Measurements from ENCODE around the gene ZNF316. TPM values are rescaled to one million over a fixed set of nuclear protein-coding genes. Genes with fewer than 3 reads are reported as not detected.

Gene ZNF316
- polyA plus RNA-seq (2013, experiment 1 of 2) = 3.5 TPM
- polyA plus RNA-seq (2013, experiment 2 of 2) = 3.6 TPM

DNA sequence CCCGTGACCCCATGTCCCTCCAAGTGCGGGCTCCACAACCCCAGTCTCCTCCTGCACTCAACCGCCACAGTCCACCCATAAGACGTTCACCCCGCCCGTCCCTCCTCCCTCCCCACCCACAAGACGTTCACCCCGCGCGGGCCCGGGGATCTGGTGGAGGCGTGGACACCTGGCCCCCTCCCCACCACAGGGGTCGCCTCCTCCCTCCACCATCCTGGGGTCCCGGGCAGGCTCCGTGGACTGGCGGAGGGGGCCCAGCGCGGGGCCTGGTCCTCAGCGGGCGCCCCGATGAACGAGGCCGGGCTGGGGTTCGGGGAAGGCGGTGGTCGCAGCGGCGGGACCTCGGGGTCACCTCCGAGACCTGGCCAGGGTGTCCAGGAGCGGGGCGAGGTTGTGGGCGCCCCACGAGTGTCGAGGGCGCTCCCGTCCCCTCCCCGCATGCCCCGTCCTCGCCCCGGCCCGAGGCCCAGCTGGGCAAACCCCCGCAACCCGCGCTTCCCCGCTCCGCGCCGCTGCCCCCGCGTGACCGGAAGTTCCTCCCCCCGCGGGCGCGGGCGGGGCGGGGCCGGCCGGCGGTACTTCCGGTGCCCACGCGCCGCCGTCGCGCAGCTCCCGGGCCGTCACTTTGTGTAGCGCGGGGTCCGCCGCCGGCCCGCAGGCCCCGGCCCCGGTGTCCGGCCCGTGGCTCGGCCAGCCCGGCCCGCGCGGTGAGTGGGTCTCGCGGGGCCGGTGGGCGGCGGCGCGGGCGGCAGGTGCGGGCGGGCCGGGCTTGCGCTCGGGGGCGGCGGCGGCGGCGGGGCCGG lies at the start of gene ZNF316:
TSS of gene ZNF316 (plus strand) at position 578 of the 803 bp plus-strand sequence. CDS start 5,092 bp downstream, outside the sequence.
- peak within 1 kb of the TSS; percentile 68 for H3K9ac ChIP-seq (ENCODE audit: low read length)
- no peak within 1 kb of the TSS for H2AK5ac ChIP-seq (ENCODE audit: low read length)
- no peak within 1 kb of the TSS for H2BK15ac ChIP-seq (replicated peaks; ENCODE audit: low read depth)
- no peaks in the 10 kb centered on the region for H3K36me3 ChIP-seq (ENCODE audit: control insufficient read depth, insufficient read depth, low read length)
- peak within 1 kb of the TSS; percentile 89 for H3K18ac ChIP-seq (ENCODE audit: low read length)
- H3K4me2 ChIP-seq (ENCODE audit: low read length) = peak within 1 kb of the TSS; percentile 60
- peak within 1 kb of the TSS; percentile 97 for H4K8ac ChIP-seq (ENCODE audit: low read depth, low read length)
- H3K4me3 ChIP-seq (ENCODE audit: low read length) = peak within 1 kb of the TSS; percentile 54
- H3K56ac ChIP-seq (ENCODE audit: low read length) = peak within 1 kb of the TSS; percentile 82
- H2BK5ac ChIP-seq (ENCODE audit: low read length) = no peak within 1 kb of the TSS
- H2BK120ac ChIP-seq (ENCODE audit: low read depth, low read length) = peak within 1 kb of the TSS; percentile 46
- WGBS (ENCODE audit: extremely low coverage, insufficient coverage, low lambda C conversion rate) = no CpG with 5 or more reads among the region's 104 CpGs
- no peak within 1 kb of the TSS for H4K5ac ChIP-seq (ENCODE audit: low read length)
- no peaks in the 10 kb centered on the region for H3K4me1 ChIP-seq (ENCODE audit: control insufficient read depth, low read depth, low read length)
- H3K79me1 ChIP-seq (ENCODE audit: low read length) = peaks cover 4% of the 10 kb centered on the region
- H3K27ac ChIP-seq (ENCODE audit: low read depth, low read length) = no peak within 1 kb of the TSS
- DNase-seq = no peak
- H3K79me2 ChIP-seq (ENCODE audit: control insufficient read depth, insufficient read depth, low read length) = no peaks in the 10 kb centered on the region
- H3K23ac ChIP-seq (ENCODE audit: low read length) = no peak within 1 kb of the TSS
- no peaks in the 10 kb centered on the region for H3K27me3 ChIP-seq (ENCODE audit: insufficient read depth, low read length, poor library complexity)
- peak within 1 kb of the TSS; percentile 71 for H3K4ac ChIP-seq (ENCODE audit: low read depth, low read length)

GRCh38 chr7:6588566-6588965 lies 48.6 kb upstream of the ZNF316 start:
- Histone ChIP-seq H3K27ac (ENCODE audit: low read depth, low read length) (no peak overlapping the region), H2BK120ac (ENCODE audit: low read depth, low read length) (no peak overlapping the region), H3K56ac (ENCODE audit: low read length) (no peak overlapping the region), H3K4me3 (ENCODE audit: low read length) (no peak overlapping the region), H2AK5ac (ENCODE audit: low read length) (no peak overlapping the region), H3K36me3 (ENCODE audit: control insufficient read depth, insufficient read depth, low read length) (no peaks in the 10 kb centered on the region), H4K5ac (ENCODE audit: low read length) (no peak overlapping the region), H3K18ac (ENCODE audit: low read length) (no peak overlapping the region), H4K8ac (ENCODE audit: low read depth, low read length) (no peak overlapping the region), H3K4me2 (ENCODE audit: low read length) (no peak overlapping the region), H3K79me1 (ENCODE audit: low read length) (no peaks in the 10 kb centered on the region), H3K9ac (ENCODE audit: low read length) (no peak overlapping the region), H3K23ac (ENCODE audit: low read length) (no peak overlapping the region), H3K4ac (ENCODE audit: low read depth, low read length) (no peak overlapping the region), H3K79me2 (ENCODE audit: control insufficient read depth, insufficient read depth, low read length) (no peaks in the 10 kb centered on the region), H2BK5ac (ENCODE audit: low read length) (no peak overlapping the region), H3K27me3 (ENCODE audit: insufficient read depth, low read length, poor library complexity) (no peaks in the 10 kb centered on the region), H2BK15ac (replicated peaks; ENCODE audit: low read depth) (no peak overlapping the region), H3K4me1 (ENCODE audit: control insufficient read depth, low read depth, low read length) (no peaks in the 10 kb centered on the region)
- DNase-seq = no peak
- no CpG with 5 or more reads among the region's 9 CpGs for WGBS (ENCODE audit: extremely low coverage, insufficient coverage, low lambda C conversion rate)

GRCh38 chr7:6589151-6589828 lies 47.8 kb upstream of the ZNF316 start:
- H3K79me1 ChIP-seq (ENCODE audit: low read length) = no peaks in the 10 kb centered on the region
- no peaks in the 10 kb centered on the region for H3K4me1 ChIP-seq (ENCODE audit: control insufficient read depth, low read depth, low read length)
- H3K36me3 ChIP-seq (ENCODE audit: control insufficient read depth, insufficient read depth, low read length) = peaks cover 1% of the 10 kb centered on the region

GRCh38 chr7:6589829-6590644 lies 47.1 kb upstream of the ZNF316 start, which contains the start of gene INTS15:
Gene INTS15, plus strand, starts transcription at chr7:6590021. Its CDS starts 263 bp downstream, at chr7:6590284.
- H2AK5ac ChIP-seq (ENCODE audit: low read length) = no peak within 1 kb of the TSS
- WGBS (ENCODE audit: extremely low coverage, insufficient coverage, low lambda C conversion rate) = no CpG with 5 or more reads among the region's 107 CpGs
- peaks cover 3% of the 10 kb centered on the region for H3K36me3 ChIP-seq (ENCODE audit: control insufficient read depth, insufficient read depth, low read length)
- H3K9ac ChIP-seq (ENCODE audit: low read length) = peak within 1 kb of the TSS; percentile 97
- H2BK15ac ChIP-seq (replicated peaks; ENCODE audit: low read depth) = no peak within 1 kb of the TSS
- peak within 1 kb of the TSS; percentile 94 for H3K18ac ChIP-seq (ENCODE audit: low read length)
- peak within 1 kb of the TSS; percentile 57 for H3K4ac ChIP-seq (ENCODE audit: low read depth, low read length)
- H3K4me3 ChIP-seq (ENCODE audit: low read length) = peak within 1 kb of the TSS; percentile 98
- H3K4me1 ChIP-seq (ENCODE audit: control insufficient read depth, low read depth, low read length) = no peaks in the 10 kb centered on the region
- peak; percentile 87 for DNase-seq
- H2BK120ac ChIP-seq (ENCODE audit: low read depth, low read length) = no peak within 1 kb of the TSS
- no peak within 1 kb of the TSS for H4K5ac ChIP-seq (ENCODE audit: low read length)
- no peaks in the 10 kb centered on the region for H3K79me1 ChIP-seq (ENCODE audit: low read length)
- no peaks in the 10 kb centered on the region for H3K79me2 ChIP-seq (ENCODE audit: control insufficient read depth, insufficient read depth, low read length)
- H2BK5ac ChIP-seq (ENCODE audit: low read length) = no peak within 1 kb of the TSS
- peak within 1 kb of the TSS; percentile 83 for H3K4me2 ChIP-seq (ENCODE audit: low read length)
- H3K23ac ChIP-seq (ENCODE audit: low read length) = no peak within 1 kb of the TSS
- H4K8ac ChIP-seq (ENCODE audit: low read depth, low read length) = no peak within 1 kb of the TSS
- H3K56ac ChIP-seq (ENCODE audit: low read length) = peak within 1 kb of the TSS; percentile 99
- H3K27me3 ChIP-seq (ENCODE audit: insufficient read depth, low read length, poor library complexity) = no peaks in the 10 kb centered on the region
- H3K27ac ChIP-seq (ENCODE audit: low read depth, low read length) = peak within 1 kb of the TSS; percentile 83

More at GRCh38 chr7:6589151-6589828, 47.8 kb upstream of the ZNF316 start:
- Histone ChIP-seq H3K18ac (ENCODE audit: low read length) (no peak overlapping the region), H4K8ac (ENCODE audit: low read depth, low read length) (no peak overlapping the region), H2BK5ac (ENCODE audit: low read length) (no peak overlapping the region), H3K27ac (ENCODE audit: low read depth, low read length) (no peak overlapping the region), H3K56ac (ENCODE audit: low read length) (peak overlapping the region; percentile 76), H2BK15ac (replicated peaks; ENCODE audit: low read depth) (no peak overlapping the region), H3K23ac (ENCODE audit: low read length) (no peak overlapping the region), H3K9ac (ENCODE audit: low read length) (peak overlapping the region; percentile 63), H2BK120ac (ENCODE audit: low read depth, low read length) (no peak overlapping the region), H3K4me2 (ENCODE audit: low read length) (peak overlapping the region; percentile 52), H4K5ac (ENCODE audit: low read length) (no peak overlapping the region), H3K4me3 (ENCODE audit: low read length) (no peak overlapping the region), H2AK5ac (ENCODE audit: low read length) (no peak overlapping the region), H3K27me3 (ENCODE audit: insufficient read depth, low read length, poor library complexity) (no peaks in the 10 kb centered on the region), H3K4ac (ENCODE audit: low read depth, low read length) (no peak overlapping the region), H3K79me2 (ENCODE audit: control insufficient read depth, insufficient read depth, low read length) (no peaks in the 10 kb centered on the region)
- DNase-seq = no peak
- no CpG with 5 or more reads among the region's 22 CpGs for WGBS (ENCODE audit: extremely low coverage, insufficient coverage, low lambda C conversion rate)

DNA sequence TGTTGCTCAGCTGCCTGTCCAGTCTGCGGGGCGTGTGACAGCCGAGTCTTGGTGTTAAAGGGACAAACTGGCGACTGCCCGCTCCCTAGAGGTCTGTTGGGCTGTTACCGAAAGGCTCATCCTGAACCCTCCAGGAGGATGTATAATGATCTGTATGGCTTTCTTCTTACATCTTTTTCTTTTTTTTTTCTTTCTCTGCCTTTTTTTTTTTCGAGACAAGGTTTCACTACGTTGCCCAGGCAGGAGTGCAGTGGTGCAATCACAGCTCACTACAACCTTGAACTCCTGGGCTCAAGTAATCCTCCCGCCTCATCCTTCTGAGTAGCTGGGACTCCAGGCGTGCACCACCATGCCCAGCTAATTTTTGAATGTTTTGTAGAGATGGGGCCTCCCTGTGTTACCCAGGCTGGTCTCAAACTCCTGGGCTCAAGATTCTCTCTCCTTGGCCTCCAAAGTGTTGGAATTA lies 46.4 kb upstream of the ZNF316 start:
- no peak overlapping the region for H2BK120ac ChIP-seq (ENCODE audit: low read depth, low read length)
- H3K27me3 ChIP-seq (ENCODE audit: insufficient read depth, low read length, poor library complexity) = no peaks in the 10 kb centered on the region
- H3K4me3 ChIP-seq (ENCODE audit: low read length) = peak overlapping the region; percentile 98
- no peaks in the 10 kb centered on the region for H3K4me1 ChIP-seq (ENCODE audit: control insufficient read depth, low read depth, low read length)
- H3K4me2 ChIP-seq (ENCODE audit: low read length) = peak overlapping the region; percentile 83
- no peak overlapping the region for H4K5ac ChIP-seq (ENCODE audit: low read length)
- peak overlapping the region; percentile 26 for H3K4ac ChIP-seq (ENCODE audit: low read depth, low read length)
- no peak overlapping the region for H2BK15ac ChIP-seq (replicated peaks; ENCODE audit: low read depth)
- H4K8ac ChIP-seq (ENCODE audit: low read depth, low read length) = no peak overlapping the region
- H3K56ac ChIP-seq (ENCODE audit: low read length) = peak overlapping the region; percentile 99
- H2AK5ac ChIP-seq (ENCODE audit: low read length) = no peak overlapping the region
- no peak overlapping the region for H3K23ac ChIP-seq (ENCODE audit: low read length)
- H3K27ac ChIP-seq (ENCODE audit: low read depth, low read length) = peak overlapping the region; percentile 83
- H3K36me3 ChIP-seq (ENCODE audit: control insufficient read depth, insufficient read depth, low read length) = peaks cover 4% of the 10 kb centered on the region
- H3K79me2 ChIP-seq (ENCODE audit: control insufficient read depth, insufficient read depth, low read length) = no peaks in the 10 kb centered on the region
- WGBS (ENCODE audit: extremely low coverage, insufficient coverage, low lambda C conversion rate) = no CpG with 5 or more reads among the region's 10 CpGs
- H3K18ac ChIP-seq (ENCODE audit: low read length) = no peak overlapping the region
- peak overlapping the region; percentile 97 for H3K9ac ChIP-seq (ENCODE audit: low read length)
- H3K79me1 ChIP-seq (ENCODE audit: low read length) = no peaks in the 10 kb centered on the region
- no peak overlapping the region for H2BK5ac ChIP-seq (ENCODE audit: low read length)
- DNase-seq = peak; percentile 67
